Hepatocyte (in vitro differentiated cells): Measurements from ENCODE around the gene VMP1.

Experiments used
- EZH2 ChIP-seq: fragments of 200-600 bp; sonication (generic); IDR thresholded peaks from 2 replicates; pipeline ENCODE4 v1.6.1; 2016; ENCODE audit warnings: antibody characterized with exemption, mild to moderate bottlenecking, borderline replicate concordance
- TF ChIP-seq, protein P1 (sequence below): fragments of 200-600 bp; sonication (generic); IDR thresholded peaks from 2 replicates; pipeline ENCODE4 v1.5.1; 2016; ENCODE audit warnings: antibody characterized with exemption, mild to moderate bottlenecking; ENCODE audit not compliant: poor library complexity

DNA sequence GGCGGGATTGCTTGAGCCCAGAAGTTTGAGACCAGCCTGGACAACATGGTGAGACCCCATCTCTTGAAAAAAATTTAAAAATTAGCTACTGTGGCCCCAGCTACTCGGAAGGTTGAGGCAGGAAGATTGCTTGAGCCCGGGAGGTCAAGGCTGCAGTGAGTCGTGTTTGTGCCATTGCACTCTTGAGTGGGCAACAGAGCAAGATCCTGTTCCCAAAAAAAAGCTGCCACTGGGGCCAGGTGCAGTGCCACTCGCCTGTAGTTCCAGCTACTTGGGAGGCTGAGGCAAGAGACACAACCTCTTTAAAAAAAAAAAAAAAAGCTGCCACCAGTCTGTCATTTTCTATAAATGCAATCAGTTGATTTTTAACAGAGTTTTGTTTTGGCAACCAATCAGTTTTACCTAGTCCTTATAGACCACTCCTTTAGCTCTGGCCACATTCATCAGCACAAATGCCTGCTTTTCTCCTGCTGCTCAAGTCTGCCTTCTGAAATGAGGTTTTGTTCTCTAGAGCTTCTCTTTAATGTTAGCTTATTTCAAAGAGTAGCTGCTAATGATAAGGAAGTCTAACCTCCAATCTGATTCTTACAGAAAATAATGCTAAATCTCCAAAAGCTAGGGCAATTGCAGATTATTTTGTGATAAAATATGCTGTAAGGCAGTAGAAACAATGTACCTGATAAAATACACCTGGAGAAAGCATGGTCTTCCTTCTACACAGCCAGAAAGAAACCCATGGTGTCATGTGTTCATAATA lies 120.4 kb downstream of the VMP1 start:
- TF ChIP-seq, protein P1, sequence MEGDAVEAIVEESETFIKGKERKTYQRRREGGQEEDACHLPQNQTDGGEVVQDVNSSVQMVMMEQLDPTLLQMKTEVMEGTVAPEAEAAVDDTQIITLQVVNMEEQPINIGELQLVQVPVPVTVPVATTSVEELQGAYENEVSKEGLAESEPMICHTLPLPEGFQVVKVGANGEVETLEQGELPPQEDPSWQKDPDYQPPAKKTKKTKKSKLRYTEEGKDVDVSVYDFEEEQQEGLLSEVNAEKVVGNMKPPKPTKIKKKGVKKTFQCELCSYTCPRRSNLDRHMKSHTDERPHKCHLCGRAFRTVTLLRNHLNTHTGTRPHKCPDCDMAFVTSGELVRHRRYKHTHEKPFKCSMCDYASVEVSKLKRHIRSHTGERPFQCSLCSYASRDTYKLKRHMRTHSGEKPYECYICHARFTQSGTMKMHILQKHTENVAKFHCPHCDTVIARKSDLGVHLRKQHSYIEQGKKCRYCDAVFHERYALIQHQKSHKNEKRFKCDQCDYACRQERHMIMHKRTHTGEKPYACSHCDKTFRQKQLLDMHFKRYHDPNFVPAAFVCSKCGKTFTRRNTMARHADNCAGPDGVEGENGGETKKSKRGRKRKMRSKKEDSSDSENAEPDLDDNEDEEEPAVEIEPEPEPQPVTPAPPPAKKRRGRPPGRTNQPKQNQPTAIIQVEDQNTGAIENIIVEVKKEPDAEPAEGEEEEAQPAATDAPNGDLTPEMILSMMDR: no peak
- no peak for TF ChIP-seq EZH2
